Epidermal melanocyte (primary cell): Measurements from ENCODE around the gene SLC35A5.

Experiments used
- DNase-seq: peaks from one replicate; pipeline ENCODE4 v3.0.0; 2011; ENCODE audit warnings: low spot score; ENCODE audit not compliant: insufficient read length

SLC35A5 gene

GRCh38 chr3:112623717-112624116 lies 61.9 kb downstream of the SLC35A5 start:
- DNase-seq, result no peak

GRCh38 chr3:112627419-112627818 lies 65.6 kb downstream of the SLC35A5 start:
- DNase-seq, result no peak

GRCh38 chr3:112627919-112628466 lies 66.1 kb downstream of the SLC35A5 start:
- DNase-seq, result no peak

GRCh38 chr3:112629425-112629824 lies 67.6 kb downstream of the SLC35A5 start:
- DNase-seq, result no peak

GRCh38 chr3:112631257-112631656 lies 69.4 kb downstream of the SLC35A5 start:
- DNase-seq, result no peak

GRCh38 chr3:112632596-112632995 lies 70.8 kb downstream of the SLC35A5 start:
- DNase-seq, result no peak

- no peak for DNase-seq
These were observed 71.3 kb downstream of the SLC35A5 start for GRCh38 chr3:112633191-112633590.

- DNase-seq, result no peak
These were observed 71.9 kb downstream of the SLC35A5 start for GRCh38 chr3:112633757-112634156.

GRCh38 chr3:112634786-112635541 lies 73.1 kb downstream of the SLC35A5 start:
- no peak for DNase-seq
